Fibroblast of villous mesenchyme (primary cell): Measurements from ENCODE around the gene NANP. TPM values are rescaled to one million over a fixed set of nuclear protein-coding genes. Genes with fewer than 3 reads are reported as not detected.

Source experiments
- DNase-seq: peaks from one replicate; pipeline ENCODE4 v3.0.0-alpha.2; 2010; ENCODE audit warnings: low read depth
- H3K4me3 ChIP-seq: 2 replicates; pipeline ENCODE4 v1.5.1; 2011; ENCODE audit warnings: low read depth, mild to moderate bottlenecking, low read length
- CTCF ChIP-seq: IDR thresholded peaks from 2 replicates; pipeline ENCODE4 v1.5.1; 2012; ENCODE audit warnings: low read depth, mild to moderate bottlenecking, low read length; ENCODE audit not compliant: insufficient read depth
- total RNA-seq: library from RNA; depleted of rRNA; stranded (reverse); fragments of >200 nt; gene quantifications from 2 replicates; pipeline ENCODE4 v1.2.3, GENCODE V29; 2012

The NANP gene
- total RNA-seq, 1 donor, result 16.8 TPM

- TF ChIP-seq CTCF, result no peak
- H3K4me3 ChIP-seq, result no peak overlapping the region
- no peak for DNase-seq
Observed at GRCh38 chr20:25571240-25571639, 52.6 kb downstream of the NANP start.

GRCh38 chr20:25570148-25570530, 53.7 kb downstream of the NANP start:
- no peak for DNase-seq
- no peak for TF ChIP-seq CTCF
- H3K4me3 ChIP-seq, result no peak overlapping the region

GRCh38 chr20:25567286-25567685, 56.5 kb downstream of the NANP start:
- no peak overlapping the region for H3K4me3 ChIP-seq
- no peak for DNase-seq
- TF ChIP-seq CTCF, result no peak

GRCh38 chr20:25566821-25567220, 57.0 kb downstream of the NANP start:
- no peak for DNase-seq
- no peak for TF ChIP-seq CTCF
- H3K4me3 ChIP-seq, result no peak overlapping the region

GRCh38 chr20:25565578-25566157, 58.1 kb downstream of the NANP start:
- no peak for DNase-seq
- TF ChIP-seq CTCF, result no peak

GRCh38 chr20:25563876-25564275, 59.9 kb downstream of the NANP start:
- no peak overlapping the region for H3K4me3 ChIP-seq
- DNase-seq, result no peak
- no peak for TF ChIP-seq CTCF

More at GRCh38 chr20:25565578-25566157, 58.1 kb downstream of the NANP start:
- H3K4me3 ChIP-seq, result no peak overlapping the region

GRCh38 chr20:25563362-25563761, 60.5 kb downstream of the NANP start:
- H3K4me3 ChIP-seq, result no peak overlapping the region
- DNase-seq, result no peak
- TF ChIP-seq CTCF, result no peak
